CD4-positive, alpha-beta T cell treated with Interleukin-12 subunit alpha and Interleukin-12 subunit beta, for 1 hour (primary cell): ENCODE data around the gene DCDC2C.

Experiments used
- DNase-seq: peaks from one replicate; pipeline ENCODE4 v3.0.0-alpha.2; 2020

DCDC2C gene

DNA sequence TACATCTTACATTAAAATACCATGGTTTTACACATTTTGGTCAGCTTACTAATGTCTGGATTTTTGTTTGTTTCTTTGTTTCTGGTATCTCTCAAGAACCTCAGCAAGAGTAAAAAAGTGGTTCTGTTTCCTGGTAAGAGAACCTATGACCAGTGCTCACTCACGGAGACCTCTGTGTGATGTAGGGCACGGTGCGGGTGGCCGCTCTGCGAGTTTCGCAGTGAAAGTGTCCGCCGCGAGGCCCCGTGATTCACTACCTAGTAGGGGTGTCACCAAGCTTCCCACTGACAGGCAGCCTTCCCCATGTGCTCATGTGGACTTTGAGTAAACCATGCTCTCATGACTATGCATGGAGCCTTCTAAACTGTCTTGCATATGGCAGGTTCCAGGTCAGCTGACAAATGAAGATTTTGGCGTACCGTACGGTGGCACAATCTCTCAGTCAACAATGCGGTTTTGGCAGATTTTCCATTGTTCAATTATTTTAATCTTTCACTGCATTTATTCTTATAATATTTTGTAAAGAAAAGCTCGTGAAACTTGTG is 137.3 kb downstream of the DCDC2C start:
- no peak for DNase-seq

DNA sequence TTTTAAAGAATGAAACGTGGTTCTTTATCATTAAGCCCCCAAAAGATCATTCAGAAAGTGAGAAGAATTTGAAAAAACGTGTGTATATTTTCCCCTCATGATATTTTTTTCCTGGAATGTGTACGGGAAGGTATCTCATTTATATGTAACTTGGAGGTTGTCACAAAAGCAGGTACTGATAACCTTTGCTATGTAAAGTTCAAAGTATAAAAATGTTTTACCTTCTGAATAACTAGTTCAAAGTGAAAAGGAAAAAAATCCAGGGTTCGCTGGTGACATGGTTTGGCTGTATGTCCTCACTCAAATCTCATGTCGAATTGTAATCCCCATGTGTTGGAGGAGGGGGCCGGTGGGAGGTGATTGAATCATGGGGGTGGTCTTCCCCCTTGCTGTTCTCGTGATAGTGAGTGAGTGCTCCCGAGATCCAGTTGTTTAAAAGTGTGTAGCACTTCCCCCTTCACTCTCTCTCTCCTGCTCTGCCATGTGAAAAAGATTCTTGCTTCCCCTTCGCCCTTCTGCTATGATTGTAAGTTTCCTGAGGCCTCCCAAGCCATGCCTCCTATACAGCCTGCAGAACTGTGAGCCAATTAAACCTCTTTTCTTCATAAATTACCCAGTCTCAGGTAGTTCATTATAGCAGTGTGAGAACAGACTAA is 144.2 kb downstream of the DCDC2C start:
- DNase-seq: no peak

DNA sequence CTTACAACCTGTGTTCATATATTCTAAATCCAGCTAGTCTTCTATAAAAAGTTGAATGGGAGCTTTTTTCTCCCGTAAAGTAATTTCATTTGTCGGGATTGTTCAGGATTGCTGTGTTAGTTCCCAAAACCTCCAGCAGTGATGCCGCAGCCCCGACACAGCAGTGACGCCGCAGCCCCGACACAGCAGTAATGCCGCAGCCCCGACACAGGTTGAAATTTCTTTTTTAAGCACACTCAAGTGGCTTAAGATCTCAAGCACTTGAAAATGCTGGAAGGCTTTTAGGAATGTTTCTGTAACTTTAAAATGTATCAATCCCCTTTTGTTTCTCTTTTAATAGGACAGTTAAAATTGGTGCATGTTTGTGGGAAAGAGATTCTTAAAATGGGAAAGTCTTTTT is 145.4 kb downstream of the DCDC2C start:
- no peak for DNase-seq

DNA sequence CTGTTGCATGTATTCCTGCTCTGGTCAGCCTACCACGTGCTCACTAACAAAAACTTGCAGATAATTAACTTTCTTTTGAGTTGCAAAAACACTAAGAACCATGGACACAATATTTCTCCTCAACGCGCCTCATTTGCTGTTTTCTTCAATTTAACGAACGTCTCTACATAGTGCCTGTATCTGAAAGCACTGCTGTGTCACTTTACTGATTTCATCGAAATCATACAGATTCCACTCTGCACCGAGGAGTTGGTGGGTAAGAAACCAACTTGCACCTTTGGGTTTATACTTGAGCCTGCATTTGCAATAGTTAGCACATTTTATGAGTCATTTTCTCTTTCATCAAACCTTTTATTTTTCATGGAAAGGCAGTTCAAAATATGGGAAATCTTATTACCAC is 145.8 kb downstream of the DCDC2C start:
- DNase-seq: no peak

DNA sequence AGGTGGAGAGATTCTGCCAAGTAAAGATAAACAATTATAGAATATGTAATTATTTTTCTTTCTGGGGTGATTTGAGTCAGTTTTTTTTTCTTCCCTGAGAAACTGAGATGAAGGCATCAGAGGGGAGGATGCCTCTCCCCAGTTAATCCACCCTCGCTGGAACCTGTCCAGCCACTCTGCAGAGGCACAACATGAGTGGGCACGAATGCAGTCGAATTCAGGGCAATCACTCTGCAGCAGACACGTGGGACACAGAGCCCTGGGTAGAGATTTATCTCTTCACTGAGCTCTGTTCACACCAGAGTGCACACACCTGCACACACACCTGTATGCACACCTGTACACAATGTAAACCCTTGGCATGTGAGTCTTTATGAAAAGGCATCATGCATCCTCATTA is 154.2 kb downstream of the DCDC2C start:
- no peak for DNase-seq

DNA sequence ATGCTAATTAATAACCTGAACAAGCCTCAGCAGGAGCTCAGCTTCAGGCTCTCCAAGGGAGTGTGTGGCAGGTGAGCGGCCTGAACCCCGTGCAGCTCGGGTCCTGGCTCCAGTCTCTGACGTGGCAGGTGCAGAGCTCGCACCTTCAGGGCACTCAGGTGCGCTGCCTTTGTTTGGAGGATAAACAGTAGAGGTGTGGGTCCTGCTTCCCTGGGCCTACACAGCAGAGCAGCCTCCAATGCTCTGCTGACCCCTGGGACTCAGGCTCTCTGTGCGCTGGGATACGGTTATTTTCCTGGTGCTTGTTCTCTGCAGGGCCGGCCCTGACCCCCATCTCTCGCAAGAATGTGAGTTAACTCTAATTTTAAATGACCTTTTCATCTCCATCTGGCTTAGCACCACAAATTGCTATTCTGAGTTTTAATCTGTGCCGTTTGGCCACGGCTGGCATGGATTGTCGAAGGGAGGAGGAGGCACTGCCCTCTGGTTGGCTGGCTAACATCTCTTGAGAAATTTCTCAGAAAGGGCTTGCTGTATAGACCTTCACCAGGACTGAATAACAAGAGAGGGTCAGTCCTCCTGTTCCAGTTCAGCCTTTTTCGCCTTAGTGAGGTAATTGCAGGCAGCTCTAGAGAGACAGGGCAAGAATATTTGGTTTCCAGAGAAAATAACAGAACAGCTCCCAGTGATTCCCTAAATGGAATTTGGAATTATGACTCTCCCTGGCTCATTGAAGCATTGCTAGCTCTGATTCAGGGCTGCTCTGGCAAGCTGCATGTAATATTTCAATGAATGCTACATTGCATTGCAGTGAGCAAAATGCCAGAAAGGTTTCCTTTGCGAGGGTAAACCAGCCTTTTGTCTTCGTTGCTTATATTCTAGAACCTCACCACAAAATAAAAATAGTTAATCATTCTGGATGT is 161.8 kb downstream of the DCDC2C start:
- DNase-seq: no peak

DNA sequence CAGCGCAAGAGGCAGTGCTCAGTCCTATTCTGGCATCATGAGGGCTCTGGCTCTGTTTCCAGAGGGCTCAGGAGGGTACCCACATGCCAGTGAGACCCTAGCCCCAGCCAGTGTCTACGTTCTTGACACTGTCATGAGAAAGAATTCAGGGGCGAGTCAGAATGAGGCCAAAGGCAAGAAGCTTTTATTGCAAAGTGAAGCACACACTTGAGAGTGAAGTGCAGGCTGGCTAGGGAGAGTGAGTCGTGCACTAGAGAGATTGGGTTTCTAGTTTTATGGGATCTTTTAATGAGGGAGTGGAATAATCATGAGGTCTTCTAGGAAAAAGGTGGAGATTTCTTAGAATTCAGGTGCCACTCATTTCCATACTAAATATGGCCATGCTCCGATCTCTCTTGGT is 164.1 kb downstream of the DCDC2C start:
- DNase-seq: no peak

DNA sequence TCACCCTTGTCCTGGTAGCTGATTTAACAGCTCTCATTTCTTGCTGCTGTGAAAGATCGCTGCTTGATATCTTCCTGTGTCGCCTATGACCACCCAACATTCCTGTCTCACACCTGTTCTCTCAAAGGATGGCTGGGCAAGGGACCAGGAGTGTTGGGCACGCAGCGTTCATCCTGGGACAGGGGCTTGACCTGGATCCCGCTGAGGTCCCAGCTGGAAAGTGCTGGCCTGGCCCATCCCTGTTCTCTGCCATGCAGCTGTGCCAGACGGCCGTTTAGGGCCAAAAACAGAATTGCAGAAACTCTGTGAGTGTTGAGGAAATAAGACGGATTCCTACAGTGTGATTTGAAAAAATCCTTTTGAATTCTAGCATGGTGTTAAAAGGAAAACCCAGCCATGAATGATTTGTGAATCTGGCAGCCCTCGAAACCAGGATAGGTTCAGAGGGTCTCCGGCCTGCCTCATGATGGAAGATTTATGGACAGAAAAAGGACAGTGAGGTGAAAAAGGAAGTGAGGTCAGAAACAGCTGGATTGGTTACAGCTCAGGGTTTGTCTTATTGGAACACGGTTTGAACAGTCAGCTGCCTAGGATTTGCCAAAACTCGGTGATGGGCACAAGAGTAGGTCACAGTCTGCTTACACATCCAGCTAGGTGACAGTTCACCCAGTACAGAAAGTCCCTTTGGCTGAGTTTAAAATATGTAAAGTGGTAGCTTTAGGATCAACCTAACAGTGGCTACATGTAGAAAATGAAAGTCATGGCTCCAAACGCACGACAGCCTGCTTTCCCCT is 164.8 kb downstream of the DCDC2C start:
- DNase-seq: no peak

DNA sequence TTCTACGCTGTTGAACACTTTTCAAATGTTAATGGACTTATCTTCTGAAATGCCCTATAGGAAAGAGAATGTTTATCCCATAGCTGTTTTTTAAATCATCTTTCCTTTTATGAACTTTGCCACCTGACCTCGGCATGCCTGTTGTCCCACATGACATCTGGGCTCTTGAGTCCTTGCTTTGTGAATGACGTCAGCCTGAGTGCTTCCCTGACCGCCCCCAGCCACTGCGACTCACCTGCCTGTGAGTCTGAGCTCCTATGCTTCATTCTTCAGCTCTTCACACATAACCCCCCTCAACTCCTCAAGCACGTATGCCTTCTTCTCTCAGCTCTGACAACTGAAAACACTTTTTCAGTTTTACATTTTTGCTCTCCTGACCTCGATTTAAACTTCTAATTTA is 166.8 kb downstream of the DCDC2C start:
- no peak for DNase-seq

DNA sequence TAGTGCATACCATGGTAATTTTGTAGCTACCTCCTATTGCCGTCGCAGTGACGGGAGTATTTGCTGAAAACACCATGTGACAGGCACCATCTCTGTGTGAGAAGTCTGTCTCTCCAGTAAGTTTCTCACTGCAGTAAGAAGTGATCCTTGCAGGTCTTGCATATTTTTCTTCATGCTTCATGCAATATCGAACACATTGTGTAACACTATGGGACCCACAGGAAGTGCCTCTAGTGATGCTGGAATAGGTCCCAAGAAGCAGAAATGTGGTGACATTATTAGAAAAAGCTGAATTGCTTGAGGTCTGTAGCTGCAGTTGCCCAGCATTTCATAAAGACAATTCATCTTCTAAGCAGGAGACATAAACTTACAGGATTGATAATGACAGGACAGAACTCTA is 167.6 kb downstream of the DCDC2C start:
- no peak for DNase-seq

DNA sequence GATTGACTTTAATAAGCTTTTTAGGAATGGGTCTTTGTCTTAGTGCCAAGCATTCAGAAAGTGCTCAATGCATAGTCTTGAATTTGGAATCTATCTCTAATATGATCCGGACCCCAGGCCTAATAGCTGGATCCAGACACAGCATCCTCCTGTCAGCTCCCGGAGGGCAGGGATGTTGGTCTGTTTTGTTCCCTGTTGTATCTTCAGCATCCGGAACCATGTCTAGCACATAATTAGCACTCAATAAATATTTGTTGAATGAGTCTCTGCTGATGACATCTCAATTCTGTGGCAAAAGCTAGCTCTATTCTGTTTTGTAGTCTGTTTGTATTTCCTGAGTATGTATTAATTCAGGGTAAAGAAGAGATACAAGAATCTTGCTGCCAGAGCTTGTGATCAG is 169.1 kb downstream of the DCDC2C start:
- DNase-seq: no peak

DNA sequence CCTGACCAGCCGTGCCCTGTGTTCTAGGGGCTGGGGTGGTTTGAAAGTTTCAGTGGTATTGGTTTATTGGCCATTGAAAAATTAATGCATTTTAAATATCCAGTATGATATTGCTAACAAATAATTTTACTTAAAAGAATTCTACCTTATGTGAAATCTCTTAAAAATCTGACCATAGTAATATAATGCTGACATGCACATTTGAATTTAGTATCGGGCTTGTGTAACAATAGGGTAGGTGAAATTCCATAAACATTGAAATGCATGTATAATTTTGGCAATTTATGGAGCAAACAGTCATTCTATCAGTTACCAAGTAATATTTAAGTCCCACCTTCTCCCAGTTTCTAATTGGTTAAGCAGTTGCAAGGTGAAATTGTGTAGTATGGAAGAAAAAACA is 170.5 kb downstream of the DCDC2C start:
- DNase-seq: no peak

DNA sequence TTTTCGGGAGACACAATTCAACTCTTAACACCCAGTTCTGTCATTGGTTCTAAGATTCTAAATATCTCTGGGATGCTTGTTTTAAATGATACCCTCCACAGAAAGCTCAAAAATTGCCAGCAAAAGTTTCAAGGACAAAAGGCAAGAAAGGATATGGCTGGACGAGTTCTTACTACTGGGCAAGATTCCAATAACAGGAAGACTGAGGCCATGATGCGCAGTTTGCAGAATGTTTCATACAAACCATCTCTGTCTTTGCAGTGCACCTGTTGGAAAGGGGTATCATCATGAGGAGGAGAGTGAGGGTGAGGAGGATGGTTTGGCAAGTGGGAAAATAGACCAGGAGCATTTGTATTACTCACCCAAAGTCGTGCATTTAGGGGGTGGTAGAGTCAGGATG is 172.8 kb downstream of the DCDC2C start:
- DNase-seq: no peak

DNA sequence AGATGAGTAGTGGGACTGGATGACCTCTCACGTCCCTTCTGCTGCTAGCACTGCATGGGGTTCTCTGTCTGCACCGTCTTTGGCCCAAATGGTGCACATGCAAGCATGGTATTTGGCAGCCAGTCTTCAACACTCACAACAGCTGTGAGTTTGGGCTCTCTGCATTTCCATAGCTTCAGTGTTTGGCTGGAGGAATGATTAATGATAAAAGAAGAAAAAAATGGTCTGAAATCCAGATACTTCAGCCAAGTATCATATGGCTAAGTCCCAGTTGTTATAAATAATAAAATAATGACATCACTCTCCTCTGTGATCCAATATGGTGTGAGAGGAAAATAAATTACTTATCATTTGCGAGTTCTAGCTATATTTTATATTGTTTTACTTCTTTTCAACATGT is 173.3 kb downstream of the DCDC2C start:
- no peak for DNase-seq

DNA sequence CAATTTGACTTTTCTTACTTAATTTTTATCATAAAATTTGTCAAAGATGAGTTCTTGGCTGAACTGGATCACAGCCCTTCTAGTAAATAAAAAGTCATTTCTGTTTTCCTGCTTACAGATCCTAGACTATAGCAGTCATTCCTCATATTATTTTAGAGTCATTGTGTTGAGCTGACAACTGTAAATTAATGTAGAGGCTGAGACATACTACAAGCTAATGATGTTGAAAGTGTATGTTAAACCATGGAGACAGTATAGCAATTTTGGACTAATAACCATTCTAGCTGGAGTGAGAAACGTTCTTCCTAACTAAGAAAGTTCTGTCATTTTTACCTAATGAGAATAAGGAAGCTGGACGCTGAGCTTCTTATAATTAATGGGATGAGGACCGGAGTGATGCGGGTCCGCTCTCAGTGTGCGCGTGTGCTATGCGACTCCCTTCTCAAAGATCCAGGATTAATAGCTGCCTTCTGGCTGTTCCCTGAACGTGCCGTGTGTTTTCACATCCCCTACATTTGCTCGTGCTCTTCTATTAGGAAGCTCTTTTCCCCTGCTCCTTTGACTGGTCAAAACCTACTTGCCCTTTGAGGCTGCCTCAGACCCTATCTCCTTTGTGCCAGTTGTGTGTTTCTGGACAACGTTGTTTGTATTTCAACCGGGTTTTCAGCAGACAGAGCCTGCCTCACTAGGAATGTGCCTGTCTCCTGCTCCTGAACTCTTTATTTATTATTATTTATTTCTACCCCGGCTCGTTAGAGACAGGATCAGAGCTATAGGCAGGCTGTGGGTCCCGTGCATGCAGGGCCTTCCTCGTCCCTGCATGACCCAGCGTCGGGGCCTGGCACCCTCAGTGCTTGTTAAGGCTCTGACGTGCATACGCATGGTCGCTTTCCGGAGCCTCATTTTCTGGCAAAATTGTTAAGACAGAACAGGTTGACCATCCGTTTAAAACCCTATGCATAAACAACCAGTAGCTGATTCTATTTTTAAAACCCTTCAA is 182.6 kb downstream of the DCDC2C start:
- DNase-seq: no peak

DNA sequence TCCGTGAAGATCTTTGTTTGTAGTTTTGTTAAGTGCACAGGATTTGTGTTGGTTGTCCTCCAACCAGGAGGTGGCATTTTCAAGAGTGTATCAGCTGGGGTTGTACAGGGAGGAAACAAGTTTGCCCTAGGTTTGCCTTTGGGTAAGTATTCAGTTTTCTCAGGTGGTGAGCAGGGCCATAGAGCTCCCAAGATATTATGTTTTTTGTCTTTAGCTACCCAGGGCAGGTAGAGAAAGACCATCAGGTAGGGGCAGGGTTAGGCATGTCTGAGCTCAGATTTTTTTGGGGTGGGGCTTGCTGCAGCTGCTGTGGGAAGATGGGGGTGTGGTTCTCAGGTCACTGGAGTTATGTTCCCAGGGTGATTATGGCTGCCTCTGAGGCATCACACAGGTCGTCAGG is 191.6 kb downstream of the DCDC2C start:
- DNase-seq: no peak
